GM21515 (cell line): ENCODE data around the gene IQCC.
"Not testable (repeated sequence)": the region's sequence is repeated elsewhere in the genome, so short reads cannot be mapped to it uniquely, and the experiment has no call there.

Experiments used
- ATAC-seq: cut with Tn5 transposase; IDR thresholded peaks from one replicate; pipeline ENCODE4 v1.9.1; 2021; ENCODE audit not compliant: unreplicated experiment

Gene IQCC

DNA sequence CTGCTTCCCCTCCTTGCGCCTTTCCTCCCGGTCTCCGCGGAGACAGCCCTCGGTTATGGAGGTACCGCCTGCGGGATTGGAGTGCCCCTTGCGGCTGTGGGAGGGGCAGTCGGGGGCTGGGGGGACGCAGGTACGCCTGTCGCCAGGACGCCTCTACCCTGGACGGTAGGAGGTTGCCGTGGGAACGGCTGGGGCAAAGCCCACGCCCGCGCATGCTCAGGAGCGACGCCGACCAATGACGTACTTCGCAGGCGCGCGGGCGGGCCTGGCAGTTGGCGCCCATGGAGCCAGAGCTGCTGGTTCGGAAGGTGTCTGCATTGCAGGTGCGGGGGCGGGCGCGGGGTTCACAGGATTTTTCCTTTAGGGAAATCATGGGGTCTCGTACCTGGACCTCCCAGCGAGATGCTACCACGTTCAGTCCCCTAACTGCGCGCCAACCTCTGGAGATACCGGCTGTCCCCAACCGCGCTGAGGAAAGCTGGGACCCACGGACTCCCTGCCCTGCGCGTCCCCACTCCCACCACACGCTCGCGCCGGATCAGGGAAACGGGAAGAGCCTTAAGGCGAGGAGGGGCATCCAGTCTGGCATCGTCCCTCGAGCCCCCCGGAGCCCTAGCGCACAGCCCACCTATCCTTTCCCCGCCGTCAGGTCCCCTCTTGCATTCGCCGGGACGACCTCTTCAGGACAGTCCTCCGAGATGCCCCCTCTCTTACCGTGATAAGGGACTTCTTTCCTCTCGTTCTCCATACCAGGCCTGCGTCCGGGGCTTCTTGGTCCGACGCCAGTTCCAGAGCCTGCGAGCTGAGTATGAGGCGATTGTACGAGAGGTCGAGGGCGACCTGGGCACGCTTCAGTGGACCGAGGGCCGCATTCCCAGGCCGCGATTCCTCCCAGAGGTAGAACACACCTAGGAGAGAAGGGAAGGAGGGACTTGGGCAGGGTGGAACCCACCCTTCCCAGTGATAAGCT is at the start of gene IQCC:
TSS of gene IQCC (plus strand) at position 271 of the 970 bp plus-strand sequence. CDS start at position 282, 11 bp downstream.
- ATAC-seq: peak; percentile 55

DNA sequence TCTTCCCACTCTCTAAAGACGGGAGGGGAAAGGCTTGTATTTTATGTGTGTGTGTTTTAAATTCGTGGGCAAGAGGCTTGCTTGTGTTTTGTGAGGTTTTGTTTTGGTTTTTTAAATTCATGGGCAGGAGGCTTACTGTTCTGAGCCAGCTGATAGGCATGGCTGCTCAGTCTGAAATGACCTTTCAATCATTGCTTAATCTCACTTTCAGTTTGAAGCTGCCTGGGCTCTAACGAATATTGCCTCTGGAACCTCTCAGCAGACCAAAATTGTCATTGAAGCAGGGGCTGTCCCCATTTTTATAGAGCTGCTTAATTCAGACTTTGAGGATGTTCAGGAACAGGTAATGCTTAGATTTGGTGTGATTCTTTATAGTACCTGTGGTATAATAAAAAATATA is 46.3 kb upstream of the IQCC start:
- no peak for ATAC-seq

DNA sequence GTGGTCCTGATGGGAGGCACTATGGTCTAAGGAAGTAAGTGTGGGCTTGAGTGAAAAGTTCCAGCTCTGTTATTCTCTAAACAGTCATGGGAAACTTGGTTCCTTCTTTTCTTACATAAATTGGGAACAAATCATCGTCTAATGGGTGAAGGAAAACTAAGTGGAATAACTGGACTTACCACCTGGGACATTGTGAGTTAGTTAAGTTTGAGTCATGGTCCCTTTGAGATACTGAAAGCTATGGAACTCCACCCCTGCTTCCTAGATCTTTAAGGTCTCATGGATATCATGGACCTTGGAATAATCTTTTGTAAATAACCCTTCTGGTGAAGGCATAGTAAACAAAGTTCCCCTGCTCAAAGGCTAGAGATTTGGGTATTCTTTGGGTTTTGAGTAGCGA is 42.1 kb upstream of the IQCC start:
- no peak for ATAC-seq

DNA sequence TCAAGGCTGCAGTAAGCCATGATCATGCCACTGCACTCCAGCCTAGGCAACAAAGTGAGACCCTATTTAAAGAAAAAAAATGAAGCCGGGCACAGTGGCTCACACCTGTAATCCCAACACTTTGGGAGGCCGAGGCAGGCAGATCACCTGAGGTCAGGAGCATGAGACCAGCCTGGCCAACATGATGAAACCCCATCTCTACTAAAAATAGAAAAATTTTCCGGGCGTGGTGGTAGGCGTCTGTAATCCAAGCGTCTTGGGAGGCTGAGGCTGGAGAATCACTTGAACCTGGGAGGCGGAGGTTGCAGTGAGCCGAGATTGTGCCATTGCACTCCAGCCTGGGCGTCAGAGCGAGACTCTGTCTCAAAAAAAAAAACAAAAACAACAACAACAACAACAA is 39.8 kb upstream of the IQCC start:
- not testable (repeated sequence) for ATAC-seq

DNA sequence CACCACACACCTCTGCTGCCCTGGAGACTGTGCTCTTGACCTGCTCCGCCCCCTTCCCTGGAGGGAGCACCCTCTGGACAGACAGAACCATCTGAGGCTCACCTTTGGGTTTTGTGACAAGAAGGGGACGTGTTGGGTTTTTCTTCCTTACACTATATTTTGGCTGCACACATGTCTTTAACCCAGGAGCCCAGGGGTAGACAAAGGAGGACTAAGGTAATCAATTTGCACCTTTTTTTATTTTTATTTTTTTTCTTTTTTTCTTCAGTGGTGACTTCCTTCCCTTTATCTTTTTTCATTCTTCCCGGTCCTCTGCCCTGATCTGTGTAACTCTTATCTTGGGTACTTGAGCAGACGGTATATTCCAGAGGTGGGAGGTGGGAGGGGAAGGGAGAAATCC is 34.5 kb upstream of the IQCC start:
- no peak for ATAC-seq

DNA sequence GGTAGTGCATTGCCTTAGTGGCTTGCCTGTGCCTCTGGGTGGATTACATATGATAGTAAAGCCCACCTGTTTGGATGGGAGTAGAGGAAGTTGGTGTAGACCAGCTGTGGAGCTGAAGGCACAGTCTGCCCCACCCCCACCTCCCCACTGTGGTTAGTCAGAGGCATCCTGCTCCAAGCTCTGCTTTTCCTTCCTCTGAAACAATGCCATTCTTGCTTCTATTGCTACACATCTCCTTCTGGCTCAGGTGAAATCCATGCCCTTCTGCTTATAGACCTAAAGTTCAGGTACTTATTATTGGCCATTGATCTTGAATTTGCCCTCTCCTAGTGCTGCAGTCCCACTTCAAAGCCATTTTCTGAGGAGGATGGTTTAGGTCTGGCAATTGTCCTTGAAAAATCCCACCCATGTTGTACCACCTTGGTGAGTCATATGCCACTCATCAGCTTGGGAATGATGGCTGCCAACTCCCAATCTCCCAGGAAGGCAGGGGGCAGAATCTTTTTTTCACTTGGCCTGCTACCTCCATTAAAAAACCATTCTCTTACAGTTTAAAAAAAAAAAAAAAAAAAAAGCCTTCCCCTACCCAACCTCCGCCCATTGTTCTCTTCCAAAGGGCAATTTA is 32.7 kb upstream of the IQCC start:
- ATAC-seq: no peak

DNA sequence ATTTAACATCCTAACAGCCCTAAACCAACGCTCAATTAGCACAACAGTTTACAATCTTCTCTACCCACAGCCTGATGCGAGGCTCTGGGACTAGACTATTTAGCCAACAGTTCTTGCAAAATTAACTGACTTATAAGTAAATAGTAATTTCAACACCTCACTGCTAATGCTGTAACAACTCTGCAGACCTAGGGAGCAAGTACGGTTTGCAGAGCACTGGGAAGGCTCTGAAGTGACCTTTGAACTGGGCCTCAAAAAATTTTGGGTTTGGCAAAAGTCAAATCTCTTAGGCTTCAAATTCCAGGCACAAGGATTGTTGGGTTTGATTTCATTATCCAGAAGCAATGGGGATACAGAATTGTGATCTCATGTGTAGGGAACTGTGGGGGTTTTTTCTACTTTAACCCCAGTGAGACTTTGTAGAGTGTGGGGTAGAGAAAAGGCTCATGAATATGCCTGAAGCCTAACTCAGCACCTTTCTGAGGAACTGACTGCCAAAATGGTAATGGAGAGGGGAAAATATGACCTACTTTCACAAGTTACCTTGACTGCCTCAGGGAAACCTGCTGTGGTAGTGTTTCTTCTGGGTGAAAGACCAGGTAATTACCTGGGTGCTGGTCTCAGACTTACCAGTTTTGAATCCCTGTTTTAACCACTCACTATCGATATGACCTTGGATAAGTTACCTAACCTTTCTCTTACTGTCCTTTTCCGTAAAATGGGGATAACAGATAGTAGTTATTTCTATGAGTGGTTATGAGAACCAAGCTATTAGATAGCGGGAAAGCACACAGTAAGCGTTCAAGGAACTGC is 26.9 kb upstream of the IQCC start:
- ATAC-seq: no peak

DNA sequence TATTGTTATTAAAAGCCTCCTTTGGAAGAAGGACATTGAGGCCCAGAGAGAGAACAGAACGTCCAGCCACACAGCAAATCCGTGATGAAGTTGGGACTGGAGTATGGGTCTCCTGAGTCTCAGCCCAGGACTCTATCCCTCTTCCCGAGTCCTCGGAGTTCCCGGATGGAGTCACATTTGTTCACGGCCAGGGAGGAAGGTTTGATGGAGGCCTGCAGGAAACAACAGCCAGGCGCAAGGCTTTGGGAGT is 26.4 kb upstream of the IQCC start:
- ATAC-seq: no peak

DNA sequence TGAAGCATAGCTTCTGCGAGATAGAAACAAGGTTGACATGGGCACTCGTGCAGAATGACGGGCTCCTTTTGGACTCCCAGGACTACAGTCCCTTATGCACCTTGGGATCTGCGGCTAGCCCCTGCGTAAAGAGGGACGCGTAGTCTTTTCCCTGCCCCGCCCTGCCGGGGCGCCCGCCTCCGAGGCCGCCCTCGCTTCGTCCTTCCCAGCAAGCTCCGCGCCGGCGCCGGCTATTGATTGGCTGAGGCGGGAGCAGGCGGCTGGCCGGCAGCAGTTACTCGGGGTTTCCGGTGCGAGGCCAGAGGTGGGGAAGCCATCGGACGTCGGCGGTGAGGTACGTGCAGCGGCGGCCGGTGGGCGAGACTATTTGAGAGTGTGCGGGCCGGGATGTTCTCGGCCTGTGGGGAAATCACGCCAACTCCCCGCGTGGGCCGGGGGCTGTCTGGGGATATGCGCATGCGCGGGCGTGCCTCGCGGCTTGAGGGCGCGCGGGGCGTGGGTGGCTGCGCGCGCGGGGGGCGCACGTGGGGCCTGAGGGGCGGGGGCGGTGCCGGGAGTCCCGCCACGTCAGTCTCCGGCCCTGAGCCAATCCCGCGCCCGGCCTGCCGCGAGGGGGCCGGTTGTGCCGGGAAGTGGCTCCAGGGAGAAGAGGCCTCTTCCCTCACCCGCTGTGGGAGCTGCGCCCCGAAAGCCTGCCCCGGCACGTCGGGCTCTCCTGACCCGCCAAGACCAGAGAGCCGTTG is 25.9 kb upstream of the IQCC start, which contains the start of gene TXLNA:
TSS of gene TXLNA (plus strand) at position 233 of the 743 bp plus-strand sequence. CDS start 671 bp downstream, outside the sequence.
- ATAC-seq: peak; percentile 70

DNA sequence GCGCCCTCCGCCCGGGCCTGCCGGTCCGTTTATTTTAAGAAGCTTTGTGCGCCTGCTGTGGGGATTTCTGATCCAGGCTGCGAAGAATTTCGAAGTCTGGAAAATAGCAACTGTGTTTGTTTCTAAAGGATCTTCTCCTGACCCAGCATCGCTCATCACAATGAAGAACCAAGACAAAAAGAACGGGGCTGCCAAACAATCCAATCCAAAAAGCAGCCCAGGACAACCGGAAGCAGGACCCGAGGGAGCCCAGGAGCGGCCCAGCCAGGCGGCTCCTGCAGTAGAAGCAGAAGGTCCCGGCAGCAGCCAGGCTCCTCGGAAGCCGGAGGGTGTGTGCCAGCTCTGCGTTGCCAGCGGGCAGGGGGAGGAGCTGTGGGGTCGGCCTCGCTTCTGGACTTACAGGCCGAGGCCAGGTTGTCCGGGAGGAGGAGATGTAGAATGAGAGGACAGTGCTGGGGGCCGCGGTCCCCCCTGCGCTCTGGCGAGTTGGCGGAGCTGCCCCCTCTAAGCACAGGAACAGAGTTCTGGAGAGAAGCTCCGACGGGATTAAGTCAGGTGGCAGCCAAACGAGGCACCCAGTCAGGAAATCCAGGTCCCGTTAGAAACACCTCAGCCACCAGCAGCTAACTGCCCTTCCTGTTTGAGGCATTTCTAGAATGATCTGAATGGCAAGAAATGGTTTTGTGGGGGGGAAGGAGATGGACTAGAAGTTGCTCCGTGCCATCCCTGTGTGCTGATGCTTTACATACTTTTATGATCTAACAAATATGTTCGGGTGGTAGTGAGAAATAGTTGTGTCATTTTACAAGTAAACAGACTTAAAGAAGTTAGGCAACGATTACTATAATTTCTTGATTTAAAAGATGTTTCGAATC is 25.0 kb upstream of the IQCC start:
- no peak for ATAC-seq

DNA sequence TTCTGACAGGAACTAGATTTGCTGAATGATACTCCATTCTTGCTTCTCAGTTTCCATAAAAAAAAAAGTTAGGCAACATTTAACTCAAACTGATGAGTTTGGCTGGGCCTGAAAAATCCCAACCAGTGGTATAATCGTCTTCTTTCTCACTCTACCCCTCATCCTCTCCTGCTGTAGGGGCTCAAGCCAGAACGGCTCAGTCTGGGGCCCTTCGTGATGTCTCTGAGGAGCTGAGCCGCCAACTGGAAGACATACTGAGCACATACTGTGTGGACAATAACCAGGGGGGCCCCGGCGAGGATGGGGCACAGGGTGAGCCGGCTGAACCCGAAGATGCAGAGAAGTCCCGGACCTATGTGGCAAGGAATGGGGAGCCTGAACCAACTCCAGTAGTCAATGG is 24.4 kb upstream of the IQCC start:
- ATAC-seq: no peak

DNA sequence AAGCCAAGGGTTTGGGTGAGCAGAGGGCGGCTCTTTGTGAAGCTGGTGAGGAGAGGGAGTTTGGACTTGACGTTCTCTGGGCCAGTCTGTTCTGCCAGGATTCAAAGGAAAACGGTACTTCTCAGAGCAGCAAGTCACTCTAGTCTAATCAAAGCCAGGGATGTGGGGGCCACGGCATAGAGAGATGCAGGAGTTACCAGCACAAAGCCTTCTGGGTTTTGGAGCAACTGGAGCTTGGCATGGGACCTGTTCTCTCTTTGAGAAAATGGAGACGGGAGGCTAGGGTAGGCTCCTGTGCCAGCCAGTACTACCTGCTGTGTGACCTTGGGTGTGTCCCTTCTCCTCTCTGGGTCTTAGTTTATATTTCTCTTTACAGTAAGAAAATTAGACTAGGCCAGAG is 23.9 kb upstream of the IQCC start:
- ATAC-seq: no peak

DNA sequence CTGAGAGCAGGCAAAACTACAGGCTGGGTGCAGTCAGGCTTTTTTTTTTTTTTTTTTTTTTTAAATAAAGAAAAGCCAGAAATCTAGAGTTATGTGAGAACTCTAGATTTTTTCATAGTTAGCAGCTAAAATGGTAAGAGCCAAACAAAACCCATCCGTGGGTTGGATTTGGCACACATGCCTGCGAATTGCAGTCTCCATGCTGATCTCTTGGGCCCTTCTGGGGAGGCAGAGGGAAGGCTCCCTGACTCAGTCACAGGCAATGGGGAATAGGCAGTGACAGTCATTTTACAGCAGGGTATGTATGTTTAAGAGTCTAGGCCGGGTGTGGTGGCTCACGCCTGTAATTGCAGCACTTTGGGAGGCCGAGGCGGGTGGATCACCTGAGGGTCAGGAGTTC is 23.4 kb upstream of the IQCC start:
- ATAC-seq: no peak

DNA sequence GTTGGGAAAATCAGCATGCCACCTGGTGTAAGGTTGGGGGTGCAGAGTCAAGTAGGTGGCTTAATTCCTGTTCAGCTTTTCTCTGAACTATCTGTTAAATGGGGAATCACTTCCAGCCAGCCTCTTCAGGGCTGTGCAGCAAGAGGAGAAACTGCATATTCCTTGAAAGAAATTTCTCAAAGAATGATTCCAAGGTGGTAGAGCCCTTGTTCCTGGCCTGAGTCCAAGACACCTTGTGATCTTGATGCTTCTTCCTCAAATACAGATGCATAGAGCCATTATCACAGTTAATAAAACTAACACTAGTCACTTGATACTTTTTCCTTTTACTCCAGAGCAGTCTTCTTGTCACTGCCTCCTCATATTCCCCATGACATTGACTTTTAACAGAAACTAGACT is 20.8 kb upstream of the IQCC start:
- ATAC-seq: no peak

DNA sequence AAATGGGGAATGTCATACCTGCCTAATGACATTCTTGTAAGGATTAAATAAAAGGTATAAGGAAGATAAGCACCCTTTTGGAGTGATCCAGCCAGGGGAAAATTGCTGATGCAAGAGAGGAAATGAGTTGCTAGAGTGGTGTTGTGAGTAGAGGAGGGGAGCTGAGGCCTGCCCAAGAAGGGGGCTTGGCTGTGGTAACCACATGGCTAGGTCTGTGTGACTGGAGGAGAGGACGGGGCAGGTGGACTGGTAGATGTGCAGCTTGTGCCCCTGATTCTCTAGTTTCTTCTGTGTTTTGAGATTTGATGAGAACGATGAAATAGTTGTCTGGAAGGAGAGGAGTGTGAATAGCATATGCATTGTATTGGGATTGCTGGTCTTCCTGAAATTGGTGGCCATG is 19.4 kb upstream of the IQCC start:
- ATAC-seq: no peak

DNA sequence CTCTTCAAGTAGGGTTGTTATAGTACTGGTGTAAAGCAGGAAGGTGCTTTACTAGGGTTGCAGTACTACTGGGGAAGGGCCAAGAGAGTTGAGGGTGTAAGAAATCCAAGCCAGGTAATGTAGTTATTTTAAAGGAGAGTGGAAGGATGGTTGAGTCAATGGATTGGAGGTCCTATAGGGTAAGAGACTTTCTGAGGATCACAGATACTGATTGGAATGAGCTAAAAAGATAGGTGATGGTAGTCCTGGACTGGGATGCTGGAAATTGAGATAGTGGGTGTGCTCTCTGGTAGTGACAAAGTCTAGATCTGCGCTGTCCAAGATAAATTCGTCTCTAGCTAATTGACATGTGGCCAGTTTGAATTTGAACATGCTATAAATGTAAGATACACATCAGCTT is 19.0 kb upstream of the IQCC start:
- ATAC-seq: no peak

DNA sequence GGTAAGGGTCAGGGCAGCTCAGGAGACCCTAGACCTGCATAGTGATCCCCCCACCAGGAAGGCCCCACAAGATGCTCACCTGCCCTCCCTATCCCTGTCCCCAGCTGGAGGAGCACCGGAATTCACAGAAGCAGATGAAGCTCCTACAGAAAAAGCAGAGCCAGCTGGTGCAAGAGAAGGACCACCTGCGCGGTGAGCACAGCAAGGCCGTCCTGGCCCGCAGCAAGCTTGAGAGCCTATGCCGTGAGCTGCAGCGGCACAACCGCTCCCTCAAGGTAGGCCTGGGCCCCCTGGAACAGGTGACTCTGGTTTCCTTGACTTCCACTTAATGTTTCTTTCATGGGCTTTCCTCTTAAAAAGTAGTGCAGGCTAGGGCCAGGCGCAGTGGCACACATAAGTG is 17.6 kb upstream of the IQCC start:
- no peak for ATAC-seq

DNA sequence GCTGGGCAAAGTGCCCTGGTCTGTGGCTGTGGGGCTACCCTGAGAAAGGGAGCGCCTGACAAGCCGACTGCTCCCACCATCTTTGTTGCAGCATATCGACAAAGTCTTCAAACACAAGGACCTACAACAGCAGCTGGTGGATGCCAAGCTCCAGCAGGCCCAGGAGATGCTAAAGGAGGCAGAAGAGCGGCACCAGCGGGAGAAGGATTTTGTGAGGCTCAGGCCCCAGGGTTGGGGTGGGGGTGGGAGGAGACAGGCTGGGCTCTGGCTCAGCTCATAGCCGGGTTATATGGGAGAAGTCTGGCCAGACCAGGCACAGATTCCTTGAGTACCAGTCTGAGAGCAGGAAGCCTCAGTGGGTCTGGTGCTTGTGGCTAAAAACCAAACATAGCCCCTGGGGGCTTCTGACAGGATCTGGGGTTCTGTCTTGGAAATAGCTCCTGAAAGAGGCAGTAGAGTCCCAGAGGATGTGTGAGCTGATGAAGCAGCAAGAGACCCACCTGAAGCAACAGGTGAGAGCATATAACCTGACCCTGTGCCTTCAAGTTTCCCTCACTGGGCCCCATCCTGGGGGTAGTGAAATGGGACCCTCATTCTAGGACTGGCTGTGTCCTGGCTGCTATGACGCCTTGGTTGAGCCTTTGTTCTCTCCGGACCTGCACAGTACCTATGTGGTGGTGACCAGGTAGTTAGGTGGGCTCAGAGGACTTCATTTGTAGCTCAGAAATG is 13.1 kb upstream of the IQCC start:
- no peak for ATAC-seq

DNA sequence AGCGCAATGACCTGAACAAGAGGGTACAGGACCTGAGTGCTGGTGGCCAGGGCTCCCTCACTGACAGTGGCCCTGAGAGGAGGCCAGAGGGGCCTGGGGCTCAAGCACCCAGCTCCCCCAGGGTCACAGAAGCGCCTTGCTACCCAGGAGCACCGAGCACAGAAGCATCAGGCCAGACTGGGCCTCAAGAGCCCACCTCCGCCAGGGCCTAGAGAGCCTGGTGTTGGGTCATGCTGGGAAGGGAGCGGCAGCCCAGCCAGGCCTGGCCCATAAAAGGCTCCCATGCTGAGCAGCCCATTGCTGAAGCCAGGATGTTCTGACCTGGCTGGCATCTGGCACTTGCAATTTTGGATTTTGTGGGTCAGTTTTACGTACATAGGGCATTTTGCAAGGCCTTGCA is 10.5 kb upstream of the IQCC start:
- ATAC-seq: no peak
